GM12873 (cell line): ENCODE data around the gene HBA1.

ENCODE experiments used
- CTCF ChIP-seq: IDR thresholded peaks from 2 replicates; pipeline ENCODE4 v1.5.1; 2012; ENCODE audit warnings: low read depth, mild to moderate bottlenecking, moderate library complexity, low read length, control low read depth; ENCODE audit not compliant: insufficient read depth; ENCODE audit errors: missing control alignments

The HBA1 gene

GRCh38 chr16:212999-213398 lies 36.5 kb downstream of the HBA1 start:
- TF ChIP-seq CTCF, result no peak

GRCh38 chr16:220021-220420 lies 43.5 kb downstream of the HBA1 start:
- TF ChIP-seq CTCF, result no peak
